BE2C (cell line): ENCODE results near the gene WWC2.

Source experiments
- DNase-seq: peaks from one replicate; pipeline ENCODE4 v3.0.0-alpha.2; 2020
- H3K27me3 ChIP-seq: fragments of 250-450 bp; sonication (Bioruptor Pico); 2 replicates; pipeline ENCODE4 v1.5.1; 2020; ENCODE audit warnings: mild to moderate bottlenecking
- H3K36me3 ChIP-seq: fragments of 250-450 bp; sonication (Bioruptor Pico); 2 replicates; pipeline ENCODE4 v1.5.1; 2020; ENCODE audit warnings: mild to moderate bottlenecking
- H3K4me1 ChIP-seq: fragments of 250-450 bp; sonication (Bioruptor Pico); 2 replicates; pipeline ENCODE4 v1.5.1; 2020
- H3K4me3 ChIP-seq: 2 replicates; pipeline ENCODE4 v1.5.1; 2011; ENCODE audit warnings: low read depth, low read length
- H3K9me3 ChIP-seq: fragments of 250-450 bp; sonication (Bioruptor Pico); 2 replicates; pipeline ENCODE4 v1.5.1; 2020
- CTCF ChIP-seq: IDR thresholded peaks from 2 replicates; pipeline ENCODE4 v1.5.1; 2012; ENCODE audit warnings: mild to moderate bottlenecking, low read depth, low read length

The WWC2 gene

GRCh38 chr4:183354219-183354618, 255.2 kb downstream of the WWC2 start:
- no peak for DNase-seq
- H3K9me3 ChIP-seq = no peaks in the 10 kb centered on the region
- no peaks in the 10 kb centered on the region for H3K27me3 ChIP-seq
- no peak overlapping the region for H3K4me3 ChIP-seq
- no peak for TF ChIP-seq CTCF
- H3K36me3 ChIP-seq = no peaks in the 10 kb centered on the region
- no peaks in the 10 kb centered on the region; the same call in 1 of the 2 replicates for H3K4me1 ChIP-seq

GRCh38 chr4:183355405-183355804, 256.3 kb downstream of the WWC2 start:
- TF ChIP-seq CTCF = no peak
- Histone ChIP-seq H3K9me3 (no peaks in the 10 kb centered on the region), H3K4me3 (no peak overlapping the region), H3K4me1 (no peaks in the 10 kb centered on the region; the same call in 1 of the 2 replicates), H3K36me3 (no peaks in the 10 kb centered on the region), H3K27me3 (no peaks in the 10 kb centered on the region)
- DNase-seq = no peak

- H3K27me3 ChIP-seq = no peaks in the 10 kb centered on the region
- DNase-seq = no peak
- TF ChIP-seq CTCF = no peak
- no peaks in the 10 kb centered on the region for H3K9me3 ChIP-seq
- no peaks in the 10 kb centered on the region; the same call in 1 of the 2 replicates for H3K4me1 ChIP-seq
- H3K4me3 ChIP-seq = no peak overlapping the region
- H3K36me3 ChIP-seq = no peaks in the 10 kb centered on the region
Measured at GRCh38 chr4:183356173-183356830, 257.2 kb downstream of the WWC2 start.

- Histone ChIP-seq H3K4me1 (no peaks in the 10 kb centered on the region; the same call in 1 of the 2 replicates), H3K4me3 (no peak overlapping the region), H3K27me3 (no peaks in the 10 kb centered on the region), H3K9me3 (no peaks in the 10 kb centered on the region), H3K36me3 (no peaks in the 10 kb centered on the region)
- TF ChIP-seq CTCF = no peak
- no peak for DNase-seq
Measured at GRCh38 chr4:183356931-183357675, 258.0 kb downstream of the WWC2 start.

GRCh38 chr4:183358215-183358755, 259.2 kb downstream of the WWC2 start:
- DNase-seq = no peak
- Histone ChIP-seq H3K4me1 (no peaks in the 10 kb centered on the region; the same call in 1 of the 2 replicates), H3K27me3 (no peaks in the 10 kb centered on the region), H3K4me3 (no peak overlapping the region), H3K36me3 (no peaks in the 10 kb centered on the region), H3K9me3 (no peaks in the 10 kb centered on the region)
- TF ChIP-seq CTCF = no peak
